Activated naive CD8-positive, alpha-beta T cell treated with anti-CD3 and anti-CD28 coated beads, Interleukin-2, amount 50 U/mL, for 24 hours (primary cell): ENCODE measurements around the gene ZFP64.

ENCODE experiments used
- ATAC-seq: fragments of 150-1000 bp; cut with Tn5 transposase; one replicate; pipeline ENCODE4 v1.10.0; 2021
- DNase-seq: peaks from one replicate; pipeline ENCODE4 v3.0.0; 2021
- H3K27ac Mint-ChIP-seq: one replicate; pipeline ENCODE4 v1.8.0; 2021; ENCODE audit warnings: mild to moderate bottlenecking, mixed read lengths
- H3K27me3 Mint-ChIP-seq: one replicate; pipeline ENCODE4 v1.8.0; 2021; ENCODE audit warnings: mixed read lengths
- H3K36me3 Mint-ChIP-seq: one replicate; pipeline ENCODE4 v1.8.0; 2021; ENCODE audit warnings: low read depth, mixed read lengths
- H3K4me1 Mint-ChIP-seq: one replicate; pipeline ENCODE4 v1.8.0; 2021; ENCODE audit warnings: mixed read lengths
- H3K4me3 Mint-ChIP-seq: one replicate; pipeline ENCODE4 v1.8.0; 2021; ENCODE audit warnings: mild to moderate bottlenecking, moderate library complexity, mixed read lengths
- H3K9me3 Mint-ChIP-seq: one replicate; pipeline ENCODE4 v1.8.0; 2021; ENCODE audit warnings: mixed read lengths

The ZFP64 gene

DNA sequence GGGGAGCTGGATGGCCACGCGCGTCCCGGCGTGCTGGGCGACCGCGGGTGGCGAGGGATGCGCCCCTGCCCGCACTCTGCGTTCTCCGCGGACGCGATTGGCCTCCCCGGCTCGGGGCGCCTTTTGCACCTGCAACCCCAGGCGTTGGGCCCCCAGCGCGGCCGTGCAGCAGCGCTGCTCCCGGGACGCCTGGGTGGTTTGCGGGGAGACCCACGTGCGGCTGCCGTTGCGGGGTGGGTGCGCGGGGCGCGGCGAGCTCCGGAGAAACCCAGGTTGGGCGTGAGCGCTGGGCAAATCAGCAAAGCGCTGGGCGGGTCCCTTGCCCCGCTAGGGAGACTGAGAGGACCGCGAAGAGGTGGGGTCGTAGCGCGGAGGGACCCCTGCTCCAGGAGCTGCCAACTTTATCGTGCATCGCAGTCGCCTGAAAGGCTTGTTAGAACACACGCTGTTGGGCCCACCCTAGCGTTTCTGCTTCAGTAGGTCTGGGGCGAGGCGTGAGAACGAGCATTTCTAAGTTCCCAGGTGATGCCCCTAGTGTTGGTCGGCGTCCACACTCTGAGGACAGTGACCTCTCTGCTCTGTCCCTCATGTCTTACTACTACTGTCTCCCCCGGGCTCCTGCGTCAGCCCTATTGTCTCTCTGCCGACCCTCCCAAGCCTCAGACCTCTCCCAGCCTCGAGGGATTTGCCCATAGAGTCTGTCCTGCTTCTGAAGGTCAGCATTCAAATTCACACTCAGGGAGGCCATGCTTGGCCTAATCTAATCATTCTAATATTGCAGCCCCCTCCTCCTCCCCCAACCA, 538 bp upstream of the ZFP64 start:
- H3K36me3 Mint-ChIP-seq, result peaks cover 3% of the 10 kb centered on the region
- peaks cover 24% of the 10 kb centered on the region for H3K4me1 Mint-ChIP-seq
- ATAC-seq, result peak; percentile 48
- no peaks in the 10 kb centered on the region for H3K27me3 Mint-ChIP-seq
- no peaks in the 10 kb centered on the region for H3K9me3 Mint-ChIP-seq
- H3K4me3 Mint-ChIP-seq, result peak overlapping the region; percentile 89
- DNase-seq, result peak; percentile 51
- H3K27ac Mint-ChIP-seq, result peak overlapping the region; percentile 91

DNA sequence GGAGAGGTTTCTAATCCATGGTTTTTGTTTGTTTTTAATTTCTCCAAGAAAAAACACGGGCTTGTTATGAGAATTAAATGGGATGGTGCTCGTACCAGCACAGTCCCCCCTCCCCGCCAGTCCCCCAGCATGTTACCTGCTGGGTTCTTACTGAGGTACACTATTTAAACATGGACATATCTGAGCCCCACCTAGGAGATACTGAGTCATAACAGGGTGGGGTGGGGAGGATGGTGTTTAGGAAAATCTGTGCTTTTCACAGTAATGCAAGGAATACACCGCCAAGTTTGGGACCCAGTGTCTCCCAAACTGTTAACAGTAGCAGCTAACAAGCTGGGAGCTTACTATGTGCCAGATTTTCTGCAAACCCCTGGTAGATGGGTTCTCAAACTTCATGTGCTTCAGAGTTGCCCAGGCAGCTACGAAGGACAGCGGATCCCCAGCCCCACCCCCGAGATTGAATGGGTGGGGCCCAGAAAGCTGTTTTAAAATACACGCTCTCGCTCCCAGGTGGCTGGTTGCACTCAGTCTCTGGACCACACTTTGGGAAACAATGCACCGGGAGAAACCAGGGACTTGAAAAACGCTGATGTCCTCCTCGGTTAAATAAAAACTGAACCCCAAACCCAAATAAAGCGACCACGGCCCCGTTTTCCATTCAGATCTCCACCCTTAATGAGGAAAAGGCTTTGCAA, 995 bp downstream of the ZFP64 start:
- peaks cover 24% of the 10 kb centered on the region for H3K4me1 Mint-ChIP-seq
- DNase-seq (peak; percentile 53), ATAC-seq (no peak)
- peak overlapping the region; percentile 80 for H3K27ac Mint-ChIP-seq
- H3K4me3 Mint-ChIP-seq, result peak overlapping the region; percentile 89
- no peaks in the 10 kb centered on the region for H3K27me3 Mint-ChIP-seq
- peaks cover 8% of the 10 kb centered on the region for H3K36me3 Mint-ChIP-seq
- no peaks in the 10 kb centered on the region for H3K9me3 Mint-ChIP-seq

DNA sequence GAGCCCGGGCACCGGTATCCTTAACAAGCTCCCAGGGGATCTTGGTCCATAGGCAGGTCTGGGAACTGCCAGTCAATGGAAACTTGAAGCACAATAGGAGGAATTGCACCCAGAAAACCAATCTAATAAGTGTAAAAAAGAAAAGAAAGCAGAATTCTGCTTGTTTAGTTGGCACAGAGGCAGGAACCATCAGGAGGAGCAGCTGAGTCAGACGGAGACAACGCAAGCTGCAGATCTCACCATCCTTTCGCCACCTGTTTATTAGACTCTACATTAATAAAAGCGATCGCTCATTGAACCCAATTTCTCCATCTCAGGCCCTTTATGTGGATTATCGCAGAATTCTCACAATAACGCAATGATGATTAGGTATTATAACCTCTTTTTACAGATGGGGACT, 9.8 kb downstream of the ZFP64 start:
- no peak for ATAC-seq
- peaks cover 26% of the 10 kb centered on the region for H3K4me1 Mint-ChIP-seq
- peaks cover 28% of the 10 kb centered on the region for H3K36me3 Mint-ChIP-seq
- no peak for DNase-seq
- H3K27me3 Mint-ChIP-seq, result no peaks in the 10 kb centered on the region
- H3K4me3 Mint-ChIP-seq, result no peak overlapping the region
- peaks cover 7% of the 10 kb centered on the region for H3K9me3 Mint-ChIP-seq
- no peak overlapping the region for H3K27ac Mint-ChIP-seq

- peaks cover 26% of the 10 kb centered on the region for H3K4me1 Mint-ChIP-seq
- no peaks in the 10 kb centered on the region for H3K27me3 Mint-ChIP-seq
- peak overlapping the region; percentile 90 for H3K27ac Mint-ChIP-seq
- no peak overlapping the region for H3K4me3 Mint-ChIP-seq
- ATAC-seq, result no peak
- peaks cover 23% of the 10 kb centered on the region for H3K36me3 Mint-ChIP-seq
- no peak for DNase-seq
- peaks cover 7% of the 10 kb centered on the region for H3K9me3 Mint-ChIP-seq
Measured at GRCh38 chr20:52180180-52180840, 11.3 kb downstream of the ZFP64 start.

- Mint-ChIP-seq H3K36me3 (peaks cover 21% of the 10 kb centered on the region), H3K4me3 (peak overlapping the region; percentile 60), H3K27ac (peak overlapping the region; percentile 90), H3K9me3 (peaks cover 7% of the 10 kb centered on the region), H3K4me1 (peaks cover 26% of the 10 kb centered on the region), H3K27me3 (no peaks in the 10 kb centered on the region)
- DNase-seq, result peak; percentile 28
- ATAC-seq, result peak; percentile 79
Measured at GRCh38 chr20:52179331-52180179, 12.0 kb downstream of the ZFP64 start.

GRCh38 chr20:52178691-52179090, 12.9 kb downstream of the ZFP64 start:
- no peak overlapping the region for H3K4me3 Mint-ChIP-seq
- H3K4me1 Mint-ChIP-seq, result peaks cover 26% of the 10 kb centered on the region
- H3K27ac Mint-ChIP-seq, result peak overlapping the region; percentile 90
- peaks cover 19% of the 10 kb centered on the region for H3K36me3 Mint-ChIP-seq
- ATAC-seq (no peak), DNase-seq (no peak)
- peaks cover 7% of the 10 kb centered on the region for H3K9me3 Mint-ChIP-seq
- H3K27me3 Mint-ChIP-seq, result no peaks in the 10 kb centered on the region

DNA sequence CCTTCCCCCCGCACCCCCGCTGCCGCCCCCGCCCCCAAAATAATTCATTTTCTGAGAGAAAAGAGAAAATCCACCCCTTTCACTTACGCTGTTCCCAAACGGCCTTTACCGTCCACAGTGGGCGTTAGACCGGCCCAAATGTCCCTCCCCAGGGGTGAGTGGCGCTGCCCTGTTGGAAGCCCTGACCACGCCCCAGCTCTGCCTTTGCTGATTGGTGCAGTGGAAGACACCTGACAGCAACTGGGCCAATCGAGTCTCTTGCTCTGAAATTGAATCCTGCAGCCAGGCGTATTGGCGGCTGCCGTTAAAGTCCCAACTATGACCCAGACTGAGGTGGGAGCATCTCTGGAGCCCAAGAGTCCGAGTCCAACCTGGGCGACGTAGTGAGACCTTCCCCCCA, 15.7 kb downstream of the ZFP64 start:
- H3K27ac Mint-ChIP-seq, result no peak overlapping the region
- DNase-seq (no peak), ATAC-seq (no peak)
- H3K27me3 Mint-ChIP-seq, result no peaks in the 10 kb centered on the region
- peaks cover 7% of the 10 kb centered on the region for H3K9me3 Mint-ChIP-seq
- H3K36me3 Mint-ChIP-seq, result peaks cover 11% of the 10 kb centered on the region
- H3K4me1 Mint-ChIP-seq, result peaks cover 26% of the 10 kb centered on the region
- no peak overlapping the region for H3K4me3 Mint-ChIP-seq

DNA sequence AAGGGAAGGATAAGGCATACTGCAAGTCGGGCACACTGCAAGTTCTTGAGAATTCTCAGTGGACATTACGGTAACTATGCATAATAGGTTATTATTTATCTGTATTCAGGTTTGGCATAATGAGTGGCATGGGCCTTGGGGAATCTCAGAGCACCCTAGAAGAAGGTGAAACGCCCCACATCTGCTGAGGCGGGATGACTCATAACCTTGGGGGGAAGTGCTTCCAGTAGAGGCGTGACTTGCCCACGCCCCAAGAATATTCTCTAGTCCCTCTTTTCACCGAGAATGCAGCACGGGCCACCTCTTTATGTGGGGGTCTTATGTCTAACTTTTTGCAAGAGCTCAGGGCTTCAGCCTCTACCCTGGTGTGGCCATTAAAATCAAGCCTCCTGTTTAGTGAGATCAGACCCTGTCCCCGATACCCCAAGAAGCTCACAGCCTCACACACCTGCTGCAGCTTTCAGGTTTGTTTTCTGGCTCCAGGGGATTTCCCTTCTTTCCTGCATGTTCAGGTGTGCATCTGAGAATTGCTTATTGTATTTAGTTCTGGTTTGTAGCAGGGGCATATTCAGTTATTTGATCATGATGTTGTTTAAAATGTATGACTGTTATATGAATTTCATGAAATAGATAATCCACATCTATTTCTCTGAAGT, 19.1 kb downstream of the ZFP64 start:
- H3K36me3 Mint-ChIP-seq, result peaks cover 5% of the 10 kb centered on the region

GRCh38 chr20:52171025-52171424, 20.6 kb downstream of the ZFP64 start:
- no peak for DNase-seq
- Mint-ChIP-seq H3K27ac (no peak overlapping the region), H3K4me1 (peaks cover 16% of the 10 kb centered on the region), H3K36me3 (peaks cover 12% of the 10 kb centered on the region), H3K27me3 (no peaks in the 10 kb centered on the region), H3K9me3 (no peaks in the 10 kb centered on the region), H3K4me3 (no peak overlapping the region)
- ATAC-seq, result no peak

More for the DNA sequence above, 19.1 kb downstream of the ZFP64 start:
- no peak for DNase-seq
- H3K4me3 Mint-ChIP-seq, result no peak overlapping the region
- H3K27ac Mint-ChIP-seq, result no peak overlapping the region
- no peak for ATAC-seq
- no peaks in the 10 kb centered on the region for H3K9me3 Mint-ChIP-seq
- H3K27me3 Mint-ChIP-seq, result no peaks in the 10 kb centered on the region
- H3K4me1 Mint-ChIP-seq, result peaks cover 15% of the 10 kb centered on the region

GRCh38 chr20:52168116-52168515, 23.5 kb downstream of the ZFP64 start:
- Mint-ChIP-seq H3K27me3 (no peaks in the 10 kb centered on the region), H3K27ac (peak overlapping the region; percentile 35), H3K4me1 (peaks cover 16% of the 10 kb centered on the region), H3K9me3 (peaks cover 3% of the 10 kb centered on the region), H3K36me3 (peaks cover 30% of the 10 kb centered on the region), H3K4me3 (no peak overlapping the region)
- no peak for DNase-seq
- ATAC-seq, result peak; percentile 57

GRCh38 chr20:52167232-52167840, 24.2 kb downstream of the ZFP64 start:
- no peak for DNase-seq
- Mint-ChIP-seq H3K27me3 (no peaks in the 10 kb centered on the region), H3K27ac (no peak overlapping the region)

DNA sequence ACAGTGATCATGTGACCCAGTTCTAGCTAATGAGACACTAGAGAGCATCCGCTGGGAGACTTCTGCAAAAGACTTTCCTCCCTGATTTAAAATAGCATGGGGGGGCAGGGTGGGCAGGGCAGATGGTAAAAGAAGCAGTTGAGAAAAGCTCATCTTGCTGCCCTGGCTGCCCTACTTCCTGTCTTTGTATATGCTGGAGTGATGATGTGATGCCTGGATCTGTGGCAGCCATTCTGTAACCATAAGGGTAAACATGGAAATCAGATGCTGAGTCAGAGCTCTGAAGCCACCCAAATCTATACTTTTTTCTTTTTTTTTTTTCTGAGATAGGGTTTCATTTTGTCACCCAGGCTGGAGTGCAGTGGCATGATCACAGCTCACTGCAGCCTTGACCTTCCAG, 25.4 kb downstream of the ZFP64 start:
- peaks cover 35% of the 10 kb centered on the region for H3K36me3 Mint-ChIP-seq
- no peak overlapping the region for H3K27ac Mint-ChIP-seq
- peaks cover 14% of the 10 kb centered on the region for H3K4me1 Mint-ChIP-seq
- DNase-seq (no peak), ATAC-seq (no peak)
- no peak overlapping the region for H3K4me3 Mint-ChIP-seq
- H3K27me3 Mint-ChIP-seq, result no peaks in the 10 kb centered on the region
- peaks cover 3% of the 10 kb centered on the region for H3K9me3 Mint-ChIP-seq

More at GRCh38 chr20:52167232-52167840, 24.2 kb downstream of the ZFP64 start:
- Mint-ChIP-seq H3K4me3 (no peak overlapping the region), H3K4me1 (peaks cover 14% of the 10 kb centered on the region), H3K36me3 (peaks cover 30% of the 10 kb centered on the region), H3K9me3 (peaks cover 3% of the 10 kb centered on the region)
- ATAC-seq, result no peak

- Mint-ChIP-seq H3K4me3 (no peak overlapping the region), H3K27me3 (no peaks in the 10 kb centered on the region), H3K9me3 (peaks cover 6% of the 10 kb centered on the region), H3K36me3 (peaks cover 65% of the 10 kb centered on the region), H3K27ac (no peak overlapping the region), H3K4me1 (no peaks in the 10 kb centered on the region)
- no peak for ATAC-seq
- DNase-seq, result no peak
Measured at GRCh38 chr20:52160621-52161204, 30.9 kb downstream of the ZFP64 start.
